ENCODE results near the gene UBR2.

Gene UBR2

GRCh38 chr6:42629845-42630244, 66.0 kb downstream of the UBR2 start:
- H3K4me3 ChIP-seq (replicated peaks in 1 of 2; ENCODE audit: low read depth in 2 of 2, low read length in 2 of 2) = no peak overlapping the region
- TF ChIP-seq, protein P1, sequence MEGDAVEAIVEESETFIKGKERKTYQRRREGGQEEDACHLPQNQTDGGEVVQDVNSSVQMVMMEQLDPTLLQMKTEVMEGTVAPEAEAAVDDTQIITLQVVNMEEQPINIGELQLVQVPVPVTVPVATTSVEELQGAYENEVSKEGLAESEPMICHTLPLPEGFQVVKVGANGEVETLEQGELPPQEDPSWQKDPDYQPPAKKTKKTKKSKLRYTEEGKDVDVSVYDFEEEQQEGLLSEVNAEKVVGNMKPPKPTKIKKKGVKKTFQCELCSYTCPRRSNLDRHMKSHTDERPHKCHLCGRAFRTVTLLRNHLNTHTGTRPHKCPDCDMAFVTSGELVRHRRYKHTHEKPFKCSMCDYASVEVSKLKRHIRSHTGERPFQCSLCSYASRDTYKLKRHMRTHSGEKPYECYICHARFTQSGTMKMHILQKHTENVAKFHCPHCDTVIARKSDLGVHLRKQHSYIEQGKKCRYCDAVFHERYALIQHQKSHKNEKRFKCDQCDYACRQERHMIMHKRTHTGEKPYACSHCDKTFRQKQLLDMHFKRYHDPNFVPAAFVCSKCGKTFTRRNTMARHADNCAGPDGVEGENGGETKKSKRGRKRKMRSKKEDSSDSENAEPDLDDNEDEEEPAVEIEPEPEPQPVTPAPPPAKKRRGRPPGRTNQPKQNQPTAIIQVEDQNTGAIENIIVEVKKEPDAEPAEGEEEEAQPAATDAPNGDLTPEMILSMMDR (IDR thresholded peaks at IDR 0.05; ENCODE audit: low read depth, low read length) = no peak
- DNase-seq (ENCODE audit: low read depth in 2 of 2) = no peak

DNA sequence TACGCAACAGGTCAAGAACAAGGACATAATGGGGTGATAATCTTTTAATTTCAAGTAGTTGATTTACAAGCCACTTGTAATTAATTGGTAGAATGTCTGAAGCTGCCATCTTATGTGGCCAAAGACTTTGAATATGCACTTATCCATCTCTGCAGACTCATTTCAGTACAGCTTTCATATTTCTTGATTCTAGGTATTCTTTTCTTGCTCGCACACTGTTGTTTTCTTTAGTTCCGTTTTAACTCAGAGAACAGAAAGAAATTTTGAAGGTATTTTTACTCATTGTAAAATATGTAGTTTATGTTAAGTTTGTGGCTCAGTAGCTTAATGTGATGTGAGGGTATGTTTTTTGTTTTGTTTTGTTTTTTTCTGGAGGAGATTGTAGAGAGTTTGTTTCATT, 73.9 kb downstream of the UBR2 start:
- TF ChIP-seq, protein P1 (IDR thresholded peaks at IDR 0.05; ENCODE audit: low read depth, low read length) = no peak
- no peak overlapping the region for H3K4me3 ChIP-seq (replicated peaks in 1 of 2; ENCODE audit: low read depth in 2 of 2, low read length in 2 of 2)
- no peak for DNase-seq (ENCODE audit: low read depth in 2 of 2)

DNA sequence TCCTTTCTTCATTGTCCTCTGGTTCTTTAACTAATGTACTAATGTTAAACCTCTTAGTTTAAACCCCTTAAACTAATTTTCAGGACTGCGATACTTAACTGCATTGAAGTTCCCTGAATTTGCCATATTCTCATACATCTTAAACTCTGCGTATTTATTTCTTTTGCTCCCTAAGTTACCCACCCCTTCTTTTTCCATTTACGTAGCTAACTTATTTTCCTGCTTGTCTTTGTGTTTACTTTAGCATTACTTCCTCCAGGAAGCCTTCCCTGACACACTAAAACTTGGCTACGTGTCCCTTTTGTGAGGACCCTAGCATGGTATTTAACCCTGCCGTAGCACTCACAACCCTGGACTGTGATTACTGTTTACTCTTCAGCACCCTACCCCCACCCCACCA, 79.0 kb downstream of the UBR2 start:
- DNase-seq (ENCODE audit: low read depth in 2 of 2) = no peak
- no peak overlapping the region for H3K4me3 ChIP-seq (replicated peaks in 1 of 2; ENCODE audit: low read depth in 2 of 2, low read length in 2 of 2)

GRCh38 chr6:42644211-42644610, 80.4 kb downstream of the UBR2 start:
- H3K4me3 ChIP-seq (replicated peaks in 1 of 2; ENCODE audit: low read depth in 2 of 2, low read length in 2 of 2) = no peak overlapping the region
- TF ChIP-seq, protein P1 (IDR thresholded peaks at IDR 0.05; ENCODE audit: low read depth, low read length) = no peak

More for the DNA sequence above, 79.0 kb downstream of the UBR2 start:
- TF ChIP-seq, protein P1 (IDR thresholded peaks at IDR 0.05; ENCODE audit: low read depth, low read length) = no peak

GRCh38 chr6:42652024-42652746, 88.4 kb downstream of the UBR2 start:
- TF ChIP-seq, protein P1 (IDR thresholded peaks at IDR 0.05; ENCODE audit: low read depth, low read length) = no peak
- H3K4me3 ChIP-seq (replicated peaks in 1 of 2; ENCODE audit: low read depth in 2 of 2, low read length in 2 of 2) = no peak overlapping the region
- no peak for DNase-seq (ENCODE audit: low read depth in 2 of 2)

More at GRCh38 chr6:42644211-42644610, 80.4 kb downstream of the UBR2 start:
- no peak for DNase-seq (ENCODE audit: low read depth in 2 of 2)

DNA sequence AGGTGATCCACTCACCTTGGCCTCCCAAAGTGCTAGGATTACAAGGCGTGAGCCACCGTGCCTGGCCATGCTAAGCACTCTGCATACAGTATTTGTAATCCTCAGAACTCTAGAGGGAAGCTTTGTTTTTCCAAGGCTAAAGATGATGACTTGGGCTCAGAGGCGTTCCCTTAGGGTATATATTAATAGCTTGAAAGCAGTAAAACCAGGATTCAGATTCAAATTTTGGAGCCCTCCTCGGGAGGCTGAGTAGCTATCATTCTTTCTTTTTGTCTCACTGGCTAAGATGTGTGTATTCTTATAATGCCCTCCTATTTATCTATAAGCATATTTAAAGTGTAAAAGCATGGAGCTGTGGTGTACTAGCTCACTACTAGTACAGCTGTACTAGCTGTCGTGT, 90.0 kb downstream of the UBR2 start:
- TF ChIP-seq, protein P1 (IDR thresholded peaks at IDR 0.05; ENCODE audit: low read depth, low read length) = no peak
- no peak for DNase-seq (ENCODE audit: low read depth in 2 of 2)
- no peak overlapping the region for H3K4me3 ChIP-seq (replicated peaks in 1 of 2; ENCODE audit: low read depth in 2 of 2, low read length in 2 of 2)

DNA sequence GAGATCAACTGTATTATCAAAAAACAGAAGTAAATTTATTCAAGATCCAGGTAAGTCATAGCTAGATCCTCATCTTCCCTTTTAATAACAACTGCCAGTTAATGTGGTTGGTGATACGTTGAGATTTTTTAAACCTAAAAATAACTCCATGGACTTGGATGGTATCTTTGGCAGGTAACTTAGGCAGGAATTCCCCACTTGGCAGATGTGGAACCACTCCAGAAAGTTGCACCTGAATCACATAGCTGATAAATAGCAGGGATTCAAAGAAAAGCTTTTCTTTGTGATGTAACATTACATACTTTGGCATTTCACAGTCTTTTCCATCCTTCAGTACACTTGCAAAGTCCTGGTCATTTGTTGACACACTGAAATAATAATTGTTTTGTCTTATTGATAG, 96.0 kb downstream of the UBR2 start:
- TF ChIP-seq, protein P1 (IDR thresholded peaks at IDR 0.05; ENCODE audit: low read depth, low read length) = no peak
- no peak for DNase-seq (ENCODE audit: low read depth in 2 of 2)
- no peak overlapping the region for H3K4me3 ChIP-seq (replicated peaks in 1 of 2; ENCODE audit: low read depth in 2 of 2, low read length in 2 of 2)

Measured in cardiac fibroblast (primary cell).